H1 (cell line): Measurements from ENCODE around the gene SPOCK3. TPM values are rescaled to one million over a fixed set of nuclear protein-coding genes. Genes with fewer than 3 reads are reported as not detected.

ENCODE experiments used
- CTCF ChIA-PET: fragments of 300-600 bp; sonication (Branson Sonifier 250); formaldehyde crosslinking; loops from one replicate; lab custom pipeline; 2021; ENCODE audit not compliant: partially characterized antibody; lab: Charles Lee
- POLR2A ChIA-PET: fragments of 300-600 bp; sonication (Branson Sonifier 250); formaldehyde crosslinking; loops from one replicate; lab custom pipeline; 2021; ENCODE audit warnings: inconsistent platforms; ENCODE audit not compliant: partially characterized antibody; lab: Charles Lee
- DNase-seq, 2 experiments: peaks; one replicate each; pipeline versions ENCODE4 v3.0.0 to v3.0.0-alpha.2; 2010 to 2022; ENCODE audit warnings: low spot score in 2 of 2, low read depth in 1 of 2, mixed read lengths in 1 of 2
- FAIRE-seq: peaks from 2 replicates; lab custom pipeline; 2011; peaks lifted over from hg19 to GRCh38; lab: Jason Lieb, UNC
- H2AFZ ChIP-seq: 2 replicates; pipeline ENCODE4 v1.8.1; 2012; ENCODE audit warnings: low read length, inconsistent platforms
- H2AK5ac ChIP-seq: 2 replicates; pipeline ENCODE4 v1.6.1; 2013; ENCODE audit warnings: low read depth, low read length
- H2BK120ac ChIP-seq: replicated peaks from 2 replicates; pipeline ENCODE3; 2013; ENCODE audit warnings: low read depth, low read length, inconsistent platforms
- H2BK12ac ChIP-seq: 2 replicates; pipeline ENCODE4 v1.6.1; 2013; ENCODE audit warnings: low read depth, low read length
- H2BK15ac ChIP-seq: 2 replicates; pipeline ENCODE4 v1.6.1; 2013; ENCODE audit warnings: low read length
- H2BK20ac ChIP-seq: 2 replicates; pipeline ENCODE4 v1.6.1; 2013; ENCODE audit warnings: low read length
- H2BK5ac ChIP-seq: 2 replicates; pipeline ENCODE4 v1.6.1; 2013; ENCODE audit warnings: low read depth, low read length
- H3K14ac ChIP-seq: 2 replicates; pipeline ENCODE4 v1.6.1; 2013; ENCODE audit warnings: inconsistent platforms; ENCODE audit not compliant: insufficient read length
- H3K18ac ChIP-seq: 2 replicates; pipeline ENCODE4 v1.6.1; 2013; ENCODE audit warnings: low read length; ENCODE audit errors: extremely low read depth
- H3K23ac ChIP-seq: 2 replicates; pipeline ENCODE4 v1.6.1; 2013; ENCODE audit warnings: inconsistent platforms; ENCODE audit not compliant: insufficient read length
- H3K23me2 ChIP-seq: 2 replicates; pipeline ENCODE4 v1.6.1; 2013; ENCODE audit warnings: low read depth, low read length
- H3K27ac ChIP-seq: 2 replicates; pipeline ENCODE4 v1.6.1; 2011; ENCODE audit warnings: low read depth, low read length, inconsistent platforms
- H3K27me3 ChIP-seq, 4 experiments: replicated peaks in 1 of 4; 1 replicate in 1 of 4; 2 replicates in 3 of 4; pipeline versions ENCODE4 v1.6.1 to v1.8.1; 2011 to 2013; ENCODE audit warnings: low read length in 3 of 4, mild to moderate bottlenecking in 3 of 4, inconsistent platforms in 2 of 4, mixed read lengths in 2 of 4, moderate library complexity in 1 of 4; ENCODE audit not compliant: control insufficient read depth in 3 of 4, insufficient read depth in 3 of 4; ENCODE audit errors: extremely low read depth in 1 of 4
- H3K36me3 ChIP-seq, 4 experiments: 2 replicates each; pipeline versions ENCODE4 v1.6.1 to v1.8.1; 2011 to 2013; ENCODE audit warnings: mild to moderate bottlenecking in 4 of 4, low read length in 3 of 4, moderate library complexity in 2 of 4, control low read depth in 1 of 4, inconsistent platforms in 1 of 4; ENCODE audit not compliant: insufficient read depth in 4 of 4, control insufficient read depth in 2 of 4
- H3K4ac ChIP-seq: replicated peaks from 2 replicates; pipeline ENCODE3; 2013; ENCODE audit warnings: low read length, low read depth, mixed read lengths, inconsistent platforms; ENCODE audit not compliant: insufficient read length
- H3K4me1 ChIP-seq, 4 experiments: replicated peaks in 1 of 4; 1 replicate in 1 of 4; 2 replicates in 3 of 4; pipeline versions ENCODE4 v1.6.1 to v1.8.1; 2011 to 2013; ENCODE audit warnings: low read length in 3 of 4, inconsistent platforms in 2 of 4, mixed read lengths in 1 of 4; ENCODE audit not compliant: insufficient read depth in 4 of 4, control insufficient read depth in 3 of 4
- H3K4me2 ChIP-seq, 2 experiments: 2 replicates each; pipeline versions ENCODE4 v1.6.1 to v1.8.1; 2011 to 2013; ENCODE audit warnings: low read depth in 2 of 2, low read length in 2 of 2, control low read depth in 1 of 2, inconsistent platforms in 1 of 2, mild to moderate bottlenecking in 1 of 2; ENCODE audit not compliant: insufficient read depth in 1 of 2
- H3K4me3 ChIP-seq, 4 experiments: fragments of 200-600, 300-600 bp in 1 of 4; sonication (generic), shearing (Covaris generic), sonication (Bioruptor Twin) in 1 of 4; 2 replicates each; pipeline versions ENCODE4 v1.5.1 to v1.8.1; 2011 to 2016; ENCODE audit warnings: low read length in 4 of 4, low read depth in 3 of 4, control low read depth in 2 of 4, inconsistent platforms in 2 of 4, mild to moderate bottlenecking in 2 of 4, mixed read lengths in 1 of 4, moderate library complexity in 1 of 4; ENCODE audit not compliant: insufficient read depth in 2 of 4; ENCODE audit errors: extremely low read depth in 1 of 4
- H3K56ac ChIP-seq: replicated peaks from 2 replicates; pipeline ENCODE3; 2013; ENCODE audit warnings: low read depth, mild to moderate bottlenecking, mixed read lengths, low read length, inconsistent platforms; ENCODE audit not compliant: insufficient read length
- H3K79me1 ChIP-seq: 2 replicates; pipeline ENCODE4 v1.6.1; 2013; ENCODE audit warnings: low read depth, low read length, control low read depth
- H3K79me2 ChIP-seq, 2 experiments: 2 replicates each; pipeline versions ENCODE4 v1.6.1 to v1.8.1; 2012 to 2013; ENCODE audit warnings: low read length in 2 of 2, mild to moderate bottlenecking in 2 of 2, inconsistent platforms in 1 of 2; ENCODE audit not compliant: insufficient read depth in 2 of 2, control insufficient read depth in 1 of 2
- H3K9ac ChIP-seq, 4 experiments: replicated peaks in 1 of 4; 1 replicate in 1 of 4; 2 replicates in 3 of 4; pipeline versions ENCODE4 v1.6.1 to v1.8.1; 2011 to 2013; ENCODE audit warnings: low read depth in 3 of 4, low read length in 3 of 4, control low read depth in 2 of 4, mild to moderate bottlenecking in 2 of 4, moderate library complexity in 2 of 4, inconsistent platforms in 1 of 4; ENCODE audit errors: extremely low read depth in 1 of 4
- H3K9me3 ChIP-seq, 2 experiments: 2 replicates each; pipeline versions ENCODE4 v1.6.1 to v1.8.1; 2012 to 2013; ENCODE audit warnings: mild to moderate bottlenecking in 2 of 2, moderate library complexity in 2 of 2, control low read depth in 1 of 2, inconsistent platforms in 1 of 2, low read depth in 1 of 2, low read length in 1 of 2, mixed read lengths in 1 of 2; ENCODE audit not compliant: insufficient read depth in 2 of 2
- H4K20me1 ChIP-seq, 2 experiments: replicated peaks in 1 of 2; 2 replicates each; pipeline versions ENCODE3 to v1.8.1; 2011 to 2013; ENCODE audit warnings: inconsistent platforms in 2 of 2, low read length in 2 of 2, mild to moderate bottlenecking in 1 of 2; ENCODE audit not compliant: insufficient read depth in 2 of 2, control insufficient read depth in 1 of 2
- H4K5ac ChIP-seq: 2 replicates; pipeline ENCODE4 v1.6.1; 2013; ENCODE audit warnings: low read length, low read depth, mixed read lengths, inconsistent platforms; ENCODE audit not compliant: insufficient read length
- H4K8ac ChIP-seq: 2 replicates; pipeline ENCODE4 v1.8.0; 2013; ENCODE audit warnings: mild to moderate bottlenecking, moderate library complexity, low read length, inconsistent platforms; ENCODE audit not compliant: insufficient read depth; ENCODE audit errors: extremely low read depth
- H4K91ac ChIP-seq: replicated peaks from 2 replicates; pipeline ENCODE3; 2013; ENCODE audit warnings: low read length, mixed read lengths, inconsistent platforms; ENCODE audit not compliant: insufficient read length
- GABPA ChIP-seq: IDR thresholded peaks from 2 replicates; pipeline ENCODE4 v1.6.1; 2011; ENCODE audit warnings: mild to moderate bottlenecking, low read length, moderate library complexity, borderline replicate concordance; ENCODE audit not compliant: insufficient read depth
- SP1 ChIP-seq: IDR thresholded peaks from 2 replicates; pipeline ENCODE4 v1.6.1; 2011; ENCODE audit warnings: low read depth, low read length
- TAF1 ChIP-seq: IDR thresholded peaks from 2 replicates; pipeline ENCODE4 v1.6.1; 2011; ENCODE audit warnings: mild to moderate bottlenecking, low read depth, low read length
- WGBS, 2 experiments: shearing (Covaris generic) in 1 of 2; methylation state at CpG; one replicate each; pipeline versions ENCODE4 v1.1.6 to v1.1.7; 2013 to 2015; ENCODE audit warnings: low lambda C conversion rate in 2 of 2, mixed read lengths in 2 of 2, inconsistent platforms in 1 of 2, low coverage in 1 of 2, missing lambda C conversion rate in 1 of 2; ENCODE audit not compliant: insufficient replicate concordance in 2 of 2, insufficient coverage in 1 of 2, insufficient read length in 1 of 2; ENCODE audit errors: extremely low coverage in 1 of 2, missing lambda C conversion rate in 1 of 2; 5-methylcytosine and 5-hydroxymethylcytosine counted together
- polyA plus RNA-seq, 7 experiments: library from polyadenylated mRNA; depleted of rRNA in 3 of 7; stranded (reverse) in 5 of 7; unstranded in 2 of 7; fragments of >200 nt in 5 of 7; fragments of 200-250 nt in 2 of 7; gene quantifications; 1 replicate in 5 of 7; 2 replicates in 1 of 7; 4 replicates in 1 of 7; pipeline versions ENCODE4 v1.2.1 to v1.2.3, GENCODE V29; 2011 to 2013; ENCODE audit warnings: missing spikeins in 2 of 7, mixed read lengths in 2 of 7
- total RNA-seq: library from RNA; stranded (reverse); fragmentation: NEBNext Ultra II Directional; extraction: Animal tissue kit (Norgen Biotek cat#: 25700); gene quantifications from 2 replicates; pipeline ENCODE4 v1.2.1, GENCODE V29; 2021

The SPOCK3 gene
- total and polyA plus RNA-seq, 2 of the 8 experiments (the other 6 are each of a cell fraction or from before 2014, with no cell fraction given) = 0.14 to 0.60 TPM

- Histone ChIP-seq H3K14ac (no peak overlapping the region), H3K9me3 (peaks cover 3 to 12% of the 10 kb centered on the region in 2 experiments; a peak in 1 of 4 replicates), H3K27me3 (no peaks in the 10 kb centered on the region), H2BK5ac (no peak overlapping the region), H3K23ac (no peak overlapping the region), H4K5ac (no peak overlapping the region), H3K4me3 (no peak overlapping the region), H4K91ac (no peak overlapping the region), H3K79me1 (no peaks in the 10 kb centered on the region), H3K56ac (no peak overlapping the region), H3K4me2 (no peak overlapping the region), H2AK5ac (no peak overlapping the region), H3K9ac (no peak overlapping the region), H3K27ac (no peak overlapping the region), H4K20me1 (no peaks in the 10 kb centered on the region), H3K23me2 (no peaks in the 10 kb centered on the region), H2BK20ac (no peak overlapping the region), H3K18ac (no peak overlapping the region), H2BK120ac (no peak overlapping the region), H3K4me1 (no peaks in the 10 kb centered on the region), H2AFZ (no peak overlapping the region), H3K79me2 (no peaks in the 10 kb centered on the region), H3K36me3 (no peaks in the 10 kb centered on the region), H3K4ac (no peak overlapping the region), H4K8ac (no peak overlapping the region), H2BK15ac (no peak overlapping the region), H2BK12ac (no peak overlapping the region)
- DNase-seq (no peak), FAIRE-seq (no peak)
- ChIA-PET POLR2A (no interaction called here), CTCF (interaction anchor here (2.1 kb wide), 1 partner anchor 10 kb away, joined by 7 read pairs; no protein-coding TSS in a partner anchor)
- 100% methylated on average over 1 of the region's 1 CpG; no CpG with 5 or more reads in 1 of the 2 experiments for WGBS, 2 experiments
- TF ChIP-seq TAF1 (no peak), GABPA (no peak), SP1 (no peak)
Observed at GRCh38 chr4:166838975-166839614, 395.2 kb downstream of the SPOCK3 start.
